GM20431 (cell line): ENCODE data around the gene CYB5R2.

Experiments
- in situ Hi-C: fragments of 300-500 bp; cut with MseI, MboI; formaldehyde crosslinking; loops from one replicate; pipeline ENCODE4 v1.15.0; 2020; ENCODE audit warnings: low sequenced_read_pairs; ENCODE audit not compliant: unreplicated experiment

The CYB5R2 gene

GRCh38 chr11:7672960-7673723, at the start of gene CYB5R2:
Gene CYB5R2, minus strand, starts transcription at chr11:7673500. Its CDS starts 675 bp downstream, at chr11:7672825.
- in situ Hi-C loops, result no loop called here

GRCh38 chr11:7714786-7715185, 41.5 kb upstream of the CYB5R2 start:
- in situ Hi-C loops, result no loop called here

GRCh38 chr11:7706377-7706776, 33.1 kb upstream of the CYB5R2 start, which contains the start of gene OVCH2:
Gene OVCH2, minus strand, starts transcription at chr11:7706477. Its CDS starts 83 bp downstream, at chr11:7706394.
- in situ Hi-C loops, result no loop called here

- in situ Hi-C loops, result no loop called here
Observed at GRCh38 chr11:7703740-7704139, 30.4 kb upstream of the CYB5R2 start.

- in situ Hi-C loops, result loop anchor here (10.0 kb wide), 1 partner anchor 602 kb away; no protein-coding TSS in a partner anchor
Observed at GRCh38 chr11:7696424-7696823, 23.1 kb upstream of the CYB5R2 start.

- in situ Hi-C loops, result loop anchor here (10.0 kb wide), 1 partner anchor 599 kb away; no protein-coding TSS in a partner anchor
Observed at GRCh38 chr11:7694235-7694634, 20.9 kb upstream of the CYB5R2 start.

GRCh38 chr11:7692426-7692825, 19.1 kb upstream of the CYB5R2 start:
- in situ Hi-C loops, result loop anchor here (10.0 kb wide), 1 partner anchor 598 kb away; no protein-coding TSS in a partner anchor

- in situ Hi-C loops, result loop anchor here (10.0 kb wide), 1 partner anchor 597 kb away; no protein-coding TSS in a partner anchor
Observed at GRCh38 chr11:7691759-7692350, 18.6 kb upstream of the CYB5R2 start.

GRCh38 chr11:7690648-7691047, 17.3 kb upstream of the CYB5R2 start:
- in situ Hi-C loops, result loop anchor here (10.0 kb wide), 1 partner anchor 596 kb away; no protein-coding TSS in a partner anchor

- in situ Hi-C loops, result no loop called here
Observed at GRCh38 chr11:7689239-7689638, 15.9 kb upstream of the CYB5R2 start.

GRCh38 chr11:7688238-7688826, 15.0 kb upstream of the CYB5R2 start:
- in situ Hi-C loops, result no loop called here

- in situ Hi-C loops, result no loop called here
Observed at GRCh38 chr11:7687386-7687785, 14.1 kb upstream of the CYB5R2 start.

GRCh38 chr11:7686761-7687160, 13.5 kb upstream of the CYB5R2 start:
- in situ Hi-C loops, result no loop called here

- in situ Hi-C loops, result no loop called here
Observed at GRCh38 chr11:7683571-7683970, 10.3 kb upstream of the CYB5R2 start.

GRCh38 chr11:7677796-7678201, 4.5 kb upstream of the CYB5R2 start:
- in situ Hi-C loops, result no loop called here

GRCh38 chr11:7677071-7677470, 3.8 kb upstream of the CYB5R2 start:
- in situ Hi-C loops, result no loop called here

- in situ Hi-C loops, result no loop called here
Observed at GRCh38 chr11:7675631-7676030, 2.3 kb upstream of the CYB5R2 start.

GRCh38 chr11:7673724-7674434, 579 bp upstream of the CYB5R2 start:
- in situ Hi-C loops, result no loop called here

GRCh38 chr11:7672276-7672959, 882 bp downstream of the CYB5R2 start:
- in situ Hi-C loops, result no loop called here
